HCT116 (cell line): ENCODE data around the gene FOXM1. TPM values are rescaled to one million over a fixed set of nuclear protein-coding genes. Genes with fewer than 3 reads are reported as not detected.

ENCODE experiments used
- CBX3 ChIP-seq: IDR thresholded peaks from 2 replicates; pipeline ENCODE4 v1.6.1; 2012; ENCODE audit warnings: low read depth
- CEBPB ChIP-seq: IDR thresholded peaks from 2 replicates; pipeline ENCODE4 v1.6.1; 2012; ENCODE audit warnings: low read depth
- EGR1 ChIP-seq: IDR thresholded peaks from 2 replicates; pipeline ENCODE4 v1.6.1; 2012; ENCODE audit warnings: low read depth
- ELF1 ChIP-seq: IDR thresholded peaks from 2 replicates; pipeline ENCODE4 v1.6.1; 2012; ENCODE audit warnings: low read depth, borderline replicate concordance
- EZH2 ChIP-seq: fragments of 200-600 bp; sonication (generic); IDR thresholded peaks from 2 replicates; pipeline ENCODE4 v1.6.1; 2017; ENCODE audit warnings: antibody characterized with exemption, mixed run types
- FOSL1 ChIP-seq: IDR thresholded peaks from 2 replicates; pipeline ENCODE4 v1.6.1; 2012; ENCODE audit warnings: low read depth
- POLR2A ChIP-seq: IDR thresholded peaks from 2 replicates; pipeline ENCODE4 v1.7.0; 2011; ENCODE audit warnings: borderline replicate concordance; ENCODE audit not compliant: insufficient read depth, insufficient read length; ENCODE audit errors: extremely low read depth
- POLR2AphosphoS5 ChIP-seq: IDR thresholded peaks from 2 replicates; pipeline ENCODE4 v1.6.1; 2011; ENCODE audit warnings: mild to moderate bottlenecking, low read depth, low read length, moderate library complexity
- RAD21 ChIP-seq: IDR thresholded peaks from 2 replicates; pipeline ENCODE4 v1.6.1; 2012; ENCODE audit warnings: low read depth, mild to moderate bottlenecking
- SIN3A ChIP-seq: IDR thresholded peaks from 2 replicates; pipeline ENCODE4 v1.6.1; 2012; ENCODE audit warnings: low read depth
- SRF ChIP-seq: IDR thresholded peaks from 2 replicates; pipeline ENCODE4 v1.6.1; 2012; ENCODE audit warnings: low read depth
- TCF7L2 ChIP-seq: IDR thresholded peaks from 2 replicates; pipeline ENCODE4 v1.7.0; 2011; ENCODE audit warnings: borderline replicate concordance, inconsistent platforms; ENCODE audit not compliant: insufficient read depth, insufficient read length; ENCODE audit errors: extremely low read depth
- YY1 ChIP-seq: IDR thresholded peaks from 2 replicates; pipeline ENCODE4 v1.6.1; 2011; ENCODE audit warnings: low read length, low read depth, moderate library complexity, mild to moderate bottlenecking; ENCODE audit not compliant: insufficient replicate concordance; ENCODE audit errors: extremely low read depth
- total RNA-seq: library from RNA; stranded (reverse); gene quantifications from one replicate; pipeline ENCODE4 v1.2.1, GENCODE V29; 2021; ENCODE audit not compliant: unreplicated experiment
- TF ChIP-seq, protein P1 (sequence below): IDR thresholded peaks from 2 replicates; pipeline ENCODE4 v1.6.1; 2012; ENCODE audit warnings: low read depth
- TF ChIP-seq, protein P2 (sequence below): IDR thresholded peaks from 2 replicates; pipeline ENCODE4 v1.6.1; 2012
- TF ChIP-seq, protein P3 (sequence below): IDR thresholded peaks from 2 replicates; pipeline ENCODE4 v1.6.1; 2012

The FOXM1 gene
- total RNA-seq, 1 experiment from 2014 or later, result 85.1 TPM

DNA sequence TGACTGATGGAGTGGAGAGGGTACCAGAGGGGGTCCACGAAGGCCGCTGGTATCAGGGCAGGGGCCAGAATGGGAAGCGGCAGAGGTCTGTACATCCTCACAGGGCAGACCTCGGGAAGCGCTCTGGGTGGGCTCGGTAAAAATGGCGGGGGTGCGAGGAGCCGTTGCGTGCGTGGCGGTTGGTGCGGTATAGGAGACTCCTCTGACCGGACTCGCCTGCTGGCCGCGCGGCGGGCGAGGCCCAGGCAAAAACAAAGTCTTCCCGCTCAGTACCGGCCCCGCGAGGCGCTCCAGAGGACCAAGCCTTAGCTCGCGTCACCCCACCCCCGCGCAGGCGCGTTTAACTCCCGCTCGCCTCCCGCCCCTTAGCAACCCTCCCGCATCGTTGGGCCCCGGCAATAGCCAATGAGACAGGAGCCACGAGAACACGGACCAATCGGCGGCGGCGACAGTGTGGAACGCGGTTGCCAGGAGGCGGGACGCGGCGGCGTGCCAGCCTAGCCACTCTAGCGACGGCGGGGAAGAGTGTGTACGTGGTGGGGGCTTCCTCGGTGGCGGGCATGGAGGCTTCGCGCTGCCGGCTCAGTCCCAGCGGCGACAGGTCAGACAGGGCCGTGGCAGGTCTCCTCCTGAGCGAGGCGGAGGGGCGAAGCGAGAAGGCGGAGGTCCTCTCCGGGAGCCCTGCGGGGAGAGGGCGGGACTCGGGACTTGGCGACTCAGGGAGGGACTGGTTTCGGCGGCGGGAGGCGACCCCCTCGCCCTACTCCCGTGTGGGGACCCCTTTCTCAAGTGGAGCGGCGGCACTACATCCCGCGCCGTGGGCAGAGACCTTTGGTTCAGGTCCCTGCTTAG lies 13.6 kb upstream of the FOXM1 start, which contains the start of gene TULP3 (continued):
- TF ChIP-seq, protein P1, sequence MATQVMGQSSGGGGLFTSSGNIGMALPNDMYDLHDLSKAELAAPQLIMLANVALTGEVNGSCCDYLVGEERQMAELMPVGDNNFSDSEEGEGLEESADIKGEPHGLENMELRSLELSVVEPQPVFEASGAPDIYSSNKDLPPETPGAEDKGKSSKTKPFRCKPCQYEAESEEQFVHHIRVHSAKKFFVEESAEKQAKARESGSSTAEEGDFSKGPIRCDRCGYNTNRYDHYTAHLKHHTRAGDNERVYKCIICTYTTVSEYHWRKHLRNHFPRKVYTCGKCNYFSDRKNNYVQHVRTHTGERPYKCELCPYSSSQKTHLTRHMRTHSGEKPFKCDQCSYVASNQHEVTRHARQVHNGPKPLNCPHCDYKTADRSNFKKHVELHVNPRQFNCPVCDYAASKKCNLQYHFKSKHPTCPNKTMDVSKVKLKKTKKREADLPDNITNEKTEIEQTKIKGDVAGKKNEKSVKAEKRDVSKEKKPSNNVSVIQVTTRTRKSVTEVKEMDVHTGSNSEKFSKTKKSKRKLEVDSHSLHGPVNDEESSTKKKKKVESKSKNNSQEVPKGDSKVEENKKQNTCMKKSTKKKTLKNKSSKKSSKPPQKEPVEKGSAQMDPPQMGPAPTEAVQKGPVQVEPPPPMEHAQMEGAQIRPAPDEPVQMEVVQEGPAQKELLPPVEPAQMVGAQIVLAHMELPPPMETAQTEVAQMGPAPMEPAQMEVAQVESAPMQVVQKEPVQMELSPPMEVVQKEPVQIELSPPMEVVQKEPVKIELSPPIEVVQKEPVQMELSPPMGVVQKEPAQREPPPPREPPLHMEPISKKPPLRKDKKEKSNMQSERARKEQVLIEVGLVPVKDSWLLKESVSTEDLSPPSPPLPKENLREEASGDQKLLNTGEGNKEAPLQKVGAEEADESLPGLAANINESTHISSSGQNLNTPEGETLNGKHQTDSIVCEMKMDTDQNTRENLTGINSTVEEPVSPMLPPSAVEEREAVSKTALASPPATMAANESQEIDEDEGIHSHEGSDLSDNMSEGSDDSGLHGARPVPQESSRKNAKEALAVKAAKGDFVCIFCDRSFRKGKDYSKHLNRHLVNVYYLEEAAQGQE, result no peak
- no peak for TF ChIP-seq ELF1
- no peak; the same call in 1 of the 2 replicates for TF ChIP-seq SIN3A
- peak; percentile 82 for TF ChIP-seq POLR2AphosphoS5
- no peak for TF ChIP-seq CBX3
- no peak for TF ChIP-seq RAD21
- no peak for TF ChIP-seq TCF7L2
- TF ChIP-seq EGR1, result no peak
- TF ChIP-seq CEBPB, result no peak
- TF ChIP-seq SRF, result no peak
- peak; percentile 50 for TF ChIP-seq POLR2A
- TF ChIP-seq, protein P2, sequence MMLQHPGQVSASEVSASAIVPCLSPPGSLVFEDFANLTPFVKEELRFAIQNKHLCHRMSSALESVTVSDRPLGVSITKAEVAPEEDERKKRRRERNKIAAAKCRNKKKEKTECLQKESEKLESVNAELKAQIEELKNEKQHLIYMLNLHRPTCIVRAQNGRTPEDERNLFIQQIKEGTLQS, result no peak
- TF ChIP-seq, protein P3, sequence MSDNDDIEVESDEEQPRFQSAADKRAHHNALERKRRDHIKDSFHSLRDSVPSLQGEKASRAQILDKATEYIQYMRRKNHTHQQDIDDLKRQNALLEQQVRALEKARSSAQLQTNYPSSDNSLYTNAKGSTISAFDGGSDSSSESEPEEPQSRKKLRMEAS, result peak; percentile 90
- TF ChIP-seq FOSL1, result no peak
- no peak for TF ChIP-seq EZH2
- TF ChIP-seq YY1, result peak; percentile 27
